ENCODE data around the gene SPAM1.

Gene SPAM1

GRCh38 chr7:123979876-123980275, 54.8 kb downstream of the SPAM1 start:
- Histone ChIP-seq H4K20me1 (ENCODE audit: control insufficient read depth, insufficient read depth, low read depth, low read length) (no peaks in the 10 kb centered on the region), H3K79me2 (ENCODE audit: control insufficient read depth, low read length) (no peaks in the 10 kb centered on the region), H3K36me3 (ENCODE audit: control insufficient read depth, low read length) (no peaks in the 10 kb centered on the region), H3K9me2 (replicated peaks; ENCODE audit: control insufficient read depth, low read length) (no peaks in the 10 kb centered on the region), H3K4me1 (ENCODE audit: control insufficient read depth, low read length) (no peaks in the 10 kb centered on the region), H3K4me3 (ENCODE audit: low read length) (no peak overlapping the region), H3F3A (ENCODE audit: control insufficient read depth, insufficient read depth) (no peaks in the 10 kb centered on the region), H3K4me2 (ENCODE audit: low read length) (no peak overlapping the region), H3K9me3 (ENCODE audit: control insufficient read depth, insufficient read depth, low read length) (no peaks in the 10 kb centered on the region), H3K27ac (ENCODE audit: low read depth, low read length) (no peak overlapping the region), H3K27me3 (ENCODE audit: control insufficient read depth, low read length) (no peaks in the 10 kb centered on the region)
- TF ChIP-seq CTCF (IDR thresholded peaks at IDR 0.05; ENCODE audit: low read depth, low read length, poor library complexity, severe bottlenecking) (no peak), EZH2phosphoT487 (IDR thresholded peaks at IDR 0.05; ENCODE audit: borderline replicate concordance, low read length) (no peak)

GRCh38 chr7:123987445-123987844, 62.4 kb downstream of the SPAM1 start:
- H3K27me3 ChIP-seq (ENCODE audit: control insufficient read depth, low read length): no peaks in the 10 kb centered on the region
- H3K9me2 ChIP-seq (replicated peaks; ENCODE audit: control insufficient read depth, low read length): no peaks in the 10 kb centered on the region
- no peaks in the 10 kb centered on the region for H3F3A ChIP-seq (ENCODE audit: control insufficient read depth, insufficient read depth)
- no peaks in the 10 kb centered on the region for H3K36me3 ChIP-seq (ENCODE audit: control insufficient read depth, low read length)
- no peaks in the 10 kb centered on the region for H3K4me1 ChIP-seq (ENCODE audit: control insufficient read depth, low read length)
- no peaks in the 10 kb centered on the region for H3K9me3 ChIP-seq (ENCODE audit: control insufficient read depth, insufficient read depth, low read length)
- H4K20me1 ChIP-seq (ENCODE audit: control insufficient read depth, insufficient read depth, low read depth, low read length): no peaks in the 10 kb centered on the region
- no peak overlapping the region for H3K4me2 ChIP-seq (ENCODE audit: low read length)
- H3K27ac ChIP-seq (ENCODE audit: low read depth, low read length): no peak overlapping the region
- no peaks in the 10 kb centered on the region for H3K79me2 ChIP-seq (ENCODE audit: control insufficient read depth, low read length)
- TF ChIP-seq EZH2phosphoT487 (IDR thresholded peaks at IDR 0.05; ENCODE audit: borderline replicate concordance, low read length) (no peak), CTCF (IDR thresholded peaks at IDR 0.05; ENCODE audit: low read depth, low read length, poor library complexity, severe bottlenecking) (no peak)
- H3K4me3 ChIP-seq (ENCODE audit: low read length): no peak overlapping the region

GRCh38 chr7:123992913-123993518, 68.0 kb downstream of the SPAM1 start:
- no peak for TF ChIP-seq CTCF (IDR thresholded peaks at IDR 0.05; ENCODE audit: low read depth, low read length, poor library complexity, severe bottlenecking)
- no peak for TF ChIP-seq EZH2phosphoT487 (IDR thresholded peaks at IDR 0.05; ENCODE audit: borderline replicate concordance, low read length)
- H3K9me3 ChIP-seq (ENCODE audit: control insufficient read depth, insufficient read depth, low read length): no peaks in the 10 kb centered on the region

More at GRCh38 chr7:123992913-123993518, 68.0 kb downstream of the SPAM1 start:
- Histone ChIP-seq H3K4me1 (ENCODE audit: control insufficient read depth, low read length) (no peaks in the 10 kb centered on the region), H3K4me2 (ENCODE audit: low read length) (no peak overlapping the region), H4K20me1 (ENCODE audit: control insufficient read depth, insufficient read depth, low read depth, low read length) (no peaks in the 10 kb centered on the region), H3K36me3 (ENCODE audit: control insufficient read depth, low read length) (no peaks in the 10 kb centered on the region), H3F3A (ENCODE audit: control insufficient read depth, insufficient read depth) (no peaks in the 10 kb centered on the region), H3K4me3 (ENCODE audit: low read length) (no peak overlapping the region), H3K27me3 (ENCODE audit: control insufficient read depth, low read length) (no peaks in the 10 kb centered on the region), H3K79me2 (ENCODE audit: control insufficient read depth, low read length) (no peaks in the 10 kb centered on the region), H3K27ac (ENCODE audit: low read depth, low read length) (no peak overlapping the region), H3K9me2 (replicated peaks; ENCODE audit: control insufficient read depth, low read length) (no peaks in the 10 kb centered on the region; the same call in 1 of the 2 replicates)
